GM06990 (cell line): Measurements from ENCODE around the gene LDLRAD4.
"Not testable (repeated sequence)": the region's sequence is repeated elsewhere in the genome, so short reads cannot be mapped to it uniquely, and the experiment has no call there.

ENCODE experiments used
- DNase-seq: peaks from one replicate; pipeline ENCODE4 v3.0.0-alpha.2; 2011; ENCODE audit not compliant: insufficient read length; ENCODE audit errors: extremely low read depth
- H3K27me3 ChIP-seq: replicated peaks from 2 replicates; pipeline ENCODE4 v1.6.0; 2011; ENCODE audit warnings: low read length; ENCODE audit not compliant: control insufficient read depth, insufficient read depth
- H3K36me3 ChIP-seq: 2 replicates; pipeline ENCODE4 v1.5.1; 2011; ENCODE audit warnings: low read length; ENCODE audit not compliant: control insufficient read depth, insufficient read depth
- H3K4me3 ChIP-seq: replicated peaks from 2 replicates; pipeline ENCODE4 v1.5.1; 2011; ENCODE audit warnings: low read depth, mild to moderate bottlenecking, control low read depth, low read length
- CTCF ChIP-seq: IDR thresholded peaks from 2 replicates; pipeline ENCODE4 v1.5.1; 2011; ENCODE audit warnings: low read length, control low read depth, mild to moderate bottlenecking, inconsistent platforms; ENCODE audit not compliant: insufficient read depth, poor library complexity, severe bottlenecking

Gene LDLRAD4

DNA sequence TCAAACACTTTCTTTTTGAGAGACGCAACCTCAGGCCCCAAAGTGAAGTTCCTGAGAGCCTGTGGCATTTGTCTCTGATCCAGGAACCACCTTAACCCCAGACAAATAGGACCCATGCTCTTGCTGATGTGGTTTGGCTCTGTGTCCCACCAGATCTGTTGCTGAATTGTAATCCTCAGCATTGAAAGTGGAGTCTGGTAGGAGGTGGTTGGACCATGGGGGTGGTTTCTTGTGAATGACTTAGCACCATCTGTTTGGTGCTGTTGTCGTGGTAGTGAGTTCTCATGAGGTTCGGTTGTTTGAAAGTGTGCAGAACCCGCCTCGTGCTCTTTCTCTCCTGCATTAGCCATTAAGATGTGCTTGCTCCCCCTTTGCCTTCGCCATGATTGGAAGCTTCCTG, 255.2 kb downstream of the LDLRAD4 start:
- TF ChIP-seq CTCF, result no peak
- Histone ChIP-seq H3K27me3 (no peaks in the 10 kb centered on the region), H3K36me3 (no peaks in the 10 kb centered on the region; the same call in 1 of the 2 replicates), H3K4me3 (no peak overlapping the region)
- DNase-seq, result no peak

GRCh38 chr18:13474336-13474735, 255.8 kb downstream of the LDLRAD4 start:
- Histone ChIP-seq H3K36me3 (no peaks in the 10 kb centered on the region; the same call in 1 of the 2 replicates), H3K27me3 (no peaks in the 10 kb centered on the region), H3K4me3 (no peak overlapping the region)
- no peak for DNase-seq
- no peak for TF ChIP-seq CTCF

GRCh38 chr18:13474907-13475545, 256.5 kb downstream of the LDLRAD4 start:
- no peaks in the 10 kb centered on the region; the same call in 1 of the 2 replicates for H3K36me3 ChIP-seq
- no peak overlapping the region for H3K4me3 ChIP-seq
- no peak for TF ChIP-seq CTCF
- H3K27me3 ChIP-seq, result no peaks in the 10 kb centered on the region
- DNase-seq, result no peak

GRCh38 chr18:13476312-13476711, 257.8 kb downstream of the LDLRAD4 start:
- H3K4me3 ChIP-seq, H3K27me3 ChIP-seq, DNase-seq, H3K36me3 ChIP-seq: not testable (repeated sequence)

- TF ChIP-seq CTCF, result no peak
These were observed 258.7 kb downstream of the LDLRAD4 start for GRCh38 chr18:13477147-13477683.

DNA sequence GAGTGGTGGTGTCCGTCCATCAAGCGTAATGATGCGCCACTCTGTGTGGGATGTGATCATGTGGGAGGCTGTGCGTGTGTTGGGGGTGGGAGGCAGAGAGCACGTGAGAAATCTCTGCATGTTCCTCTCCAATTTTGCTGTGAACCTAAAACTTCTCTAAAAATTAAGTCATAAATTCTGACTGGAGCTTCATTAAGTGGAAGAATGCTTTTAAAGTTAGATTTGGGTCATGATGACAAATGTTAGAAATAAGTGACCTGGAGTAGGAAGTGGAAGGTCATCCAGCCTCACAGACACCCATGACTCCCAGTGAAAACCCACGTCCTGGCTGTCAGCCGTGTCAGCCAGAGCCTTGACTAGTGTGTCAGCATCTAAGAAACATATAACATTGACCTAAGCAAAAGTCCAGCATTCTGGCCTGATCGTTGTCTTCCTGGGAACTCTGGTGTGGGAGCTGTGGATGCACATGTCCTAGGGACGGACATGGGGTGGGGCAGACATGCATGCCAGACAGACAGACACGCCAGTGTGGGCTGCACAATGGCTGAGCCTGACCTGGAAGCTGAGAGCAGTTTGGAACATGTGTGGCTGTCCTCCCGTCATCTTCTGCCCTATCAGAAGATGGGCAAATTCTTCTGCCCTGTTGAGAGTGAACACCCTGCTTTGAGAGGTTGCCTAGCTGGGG, 262.2 kb downstream of the LDLRAD4 start:
- DNase-seq, result no peak
- no peak for TF ChIP-seq CTCF
- Histone ChIP-seq H3K36me3 (peaks cover 2% of the 10 kb centered on the region), H3K27me3 (no peaks in the 10 kb centered on the region), H3K4me3 (no peak overlapping the region)

More at GRCh38 chr18:13477147-13477683, 258.7 kb downstream of the LDLRAD4 start:
- no peaks in the 10 kb centered on the region for H3K36me3 ChIP-seq
- H3K4me3 ChIP-seq, result no peak overlapping the region
- H3K27me3 ChIP-seq, result no peaks in the 10 kb centered on the region
- DNase-seq, result no peak
